ENCODE data around the gene TBC1D22A. TPM values are rescaled to one million over a fixed set of nuclear protein-coding genes. Genes with fewer than 3 reads are reported as not detected.
"Not testable (repeated sequence)": the region's sequence is repeated elsewhere in the genome, so short reads cannot be mapped to it uniquely, and the experiment has no call there.

The TBC1D22A gene
- total RNA-seq, 1 donor from 2014 or later, result 6.8 TPM

GRCh38 chr22:46779651-46780050 lies 17.2 kb downstream of the TBC1D22A start:
- Histone ChIP-seq H3K4me1 (ENCODE audit: control insufficient read depth in 3 of 3, insufficient read depth in 3 of 3, low read length in 3 of 3) (peaks cover 17 to 32% (median 24%) of the 10 kb centered on the region in 3 donors), H3K9ac (ENCODE audit: low read depth in 1 of 3, low read length in 3 of 3) (no peak overlapping the region), H3K36me3 (ENCODE audit: control insufficient read depth in 3 of 3, insufficient read depth in 3 of 3, low read length in 3 of 3) (peaks cover 0 to 4% (median 2%) of the 10 kb centered on the region in 3 donors), H3K27ac (ENCODE audit: low read depth, low read length) (no peak overlapping the region), H3K9me3 (ENCODE audit: control insufficient read depth in 3 of 3, low read length in 3 of 3) (no peaks in the 10 kb centered on the region), H3K4me3 (ENCODE audit: low read length in 3 of 3) (no peak overlapping the region), H3K27me3 (ENCODE audit: control insufficient read depth in 3 of 3, insufficient read depth in 3 of 3, low read length in 3 of 3) (no peaks in the 10 kb centered on the region)

- Histone ChIP-seq H3K4me1 (ENCODE audit: control insufficient read depth in 3 of 3, insufficient read depth in 3 of 3, low read length in 3 of 3) (peaks cover 13 to 25% (median 23%) of the 10 kb centered on the region in 3 donors), H3K4me3 (ENCODE audit: low read length in 3 of 3) (no peak overlapping the region), H3K9ac (ENCODE audit: low read depth in 1 of 3, low read length in 3 of 3) (no peak overlapping the region), H3K27ac (ENCODE audit: low read depth, low read length) (no peak overlapping the region), H3K27me3 (ENCODE audit: control insufficient read depth in 3 of 3, insufficient read depth in 3 of 3, low read length in 3 of 3) (no peaks in the 10 kb centered on the region), H3K36me3 (ENCODE audit: control insufficient read depth in 3 of 3, insufficient read depth in 3 of 3, low read length in 3 of 3) (peaks cover 0 to 4% (median 2%) of the 10 kb centered on the region in 3 donors), H3K9me3 (ENCODE audit: control insufficient read depth in 3 of 3, low read length in 3 of 3) (no peaks in the 10 kb centered on the region)
Measured at GRCh38 chr22:46780453-46780852, 18.0 kb downstream of the TBC1D22A start.

GRCh38 chr22:46781291-46781690 lies 18.8 kb downstream of the TBC1D22A start:
- no peak overlapping the region for H3K9ac ChIP-seq (ENCODE audit: low read depth in 1 of 3, low read length in 3 of 3)
- H3K27ac ChIP-seq (ENCODE audit: low read depth, low read length), result no peak overlapping the region
- peaks cover 0 to 4% (median 0%) of the 10 kb centered on the region in 3 donors for H3K36me3 ChIP-seq (ENCODE audit: control insufficient read depth in 3 of 3, insufficient read depth in 3 of 3, low read length in 3 of 3)
- H3K9me3 ChIP-seq (ENCODE audit: control insufficient read depth in 3 of 3, low read length in 3 of 3), result no peaks in the 10 kb centered on the region
- peaks cover 7 to 16% (median 16%) of the 10 kb centered on the region in 3 donors for H3K4me1 ChIP-seq (ENCODE audit: control insufficient read depth in 3 of 3, insufficient read depth in 3 of 3, low read length in 3 of 3)
- no peak overlapping the region for H3K4me3 ChIP-seq (ENCODE audit: low read length in 3 of 3)
- no peaks in the 10 kb centered on the region for H3K27me3 ChIP-seq (ENCODE audit: control insufficient read depth in 3 of 3, insufficient read depth in 3 of 3, low read length in 3 of 3)

GRCh38 chr22:46782200-46782599 lies 19.8 kb downstream of the TBC1D22A start:
- H3K9me3 ChIP-seq (ENCODE audit: control insufficient read depth in 3 of 3, low read length in 3 of 3); H3K4me1 ChIP-seq (ENCODE audit: control insufficient read depth in 3 of 3, insufficient read depth in 3 of 3, low read length in 3 of 3); H3K4me3 ChIP-seq (ENCODE audit: low read length in 3 of 3); H3K9ac ChIP-seq (ENCODE audit: low read depth in 1 of 3, low read length in 3 of 3); H3K27me3 ChIP-seq (ENCODE audit: control insufficient read depth in 3 of 3, insufficient read depth in 3 of 3, low read length in 3 of 3); H3K27ac ChIP-seq (ENCODE audit: low read depth, low read length); H3K36me3 ChIP-seq (ENCODE audit: control insufficient read depth in 3 of 3, insufficient read depth in 3 of 3, low read length in 3 of 3): not testable (repeated sequence)

- Histone ChIP-seq H3K9ac (ENCODE audit: low read depth in 1 of 3, low read length in 3 of 3) (no peak overlapping the region), H3K27me3 (ENCODE audit: control insufficient read depth in 3 of 3, insufficient read depth in 3 of 3, low read length in 3 of 3) (no peaks in the 10 kb centered on the region), H3K36me3 (ENCODE audit: control insufficient read depth in 3 of 3, insufficient read depth in 3 of 3, low read length in 3 of 3) (peaks cover 0 to 4% (median 0%) of the 10 kb centered on the region in 3 donors), H3K9me3 (ENCODE audit: control insufficient read depth in 3 of 3, low read length in 3 of 3) (no peaks in the 10 kb centered on the region), H3K27ac (ENCODE audit: low read depth, low read length) (no peak overlapping the region), H3K4me3 (ENCODE audit: low read length in 3 of 3) (no peak overlapping the region), H3K4me1 (ENCODE audit: control insufficient read depth in 3 of 3, insufficient read depth in 3 of 3, low read length in 3 of 3) (peaks cover 0 to 2% (median 0%) of the 10 kb centered on the region in 3 donors)
Measured at GRCh38 chr22:46783721-46784120, 21.3 kb downstream of the TBC1D22A start.

- Histone ChIP-seq H3K4me3 (ENCODE audit: low read length in 3 of 3) (no peak overlapping the region), H3K27me3 (ENCODE audit: control insufficient read depth in 3 of 3, insufficient read depth in 3 of 3, low read length in 3 of 3) (no peaks in the 10 kb centered on the region), H3K36me3 (ENCODE audit: control insufficient read depth in 3 of 3, insufficient read depth in 3 of 3, low read length in 3 of 3) (peaks cover 6 to 8% (median 6%) of the 10 kb centered on the region in 3 donors), H3K4me1 (ENCODE audit: control insufficient read depth in 3 of 3, insufficient read depth in 3 of 3, low read length in 3 of 3) (peaks cover 4 to 19% (median 12%) of the 10 kb centered on the region in 3 donors), H3K27ac (ENCODE audit: low read depth, low read length) (no peak overlapping the region), H3K9me3 (ENCODE audit: control insufficient read depth in 3 of 3, low read length in 3 of 3) (no peaks in the 10 kb centered on the region), H3K9ac (ENCODE audit: low read depth in 1 of 3, low read length in 3 of 3) (no peak overlapping the region)
Measured at GRCh38 chr22:46788441-46789172, 26.2 kb downstream of the TBC1D22A start.

- peaks cover 13 to 16% (median 16%) of the 10 kb centered on the region in 3 donors for H3K36me3 ChIP-seq (ENCODE audit: control insufficient read depth in 3 of 3, insufficient read depth in 3 of 3, low read length in 3 of 3)
- no peak overlapping the region for H3K4me3 ChIP-seq (ENCODE audit: low read length in 3 of 3)
- peaks cover 4 to 19% (median 12%) of the 10 kb centered on the region in 3 donors for H3K4me1 ChIP-seq (ENCODE audit: control insufficient read depth in 3 of 3, insufficient read depth in 3 of 3, low read length in 3 of 3)
- H3K9me3 ChIP-seq (ENCODE audit: control insufficient read depth in 3 of 3, low read length in 3 of 3), result no peaks in the 10 kb centered on the region
- no peaks in the 10 kb centered on the region for H3K27me3 ChIP-seq (ENCODE audit: control insufficient read depth in 3 of 3, insufficient read depth in 3 of 3, low read length in 3 of 3)
- no peak overlapping the region for H3K9ac ChIP-seq (ENCODE audit: low read depth in 1 of 3, low read length in 3 of 3)
- H3K27ac ChIP-seq (ENCODE audit: low read depth, low read length), result no peak overlapping the region
Measured at GRCh38 chr22:46789992-46790391, 27.5 kb downstream of the TBC1D22A start.

- H3K36me3 ChIP-seq (ENCODE audit: control insufficient read depth in 3 of 3, insufficient read depth in 3 of 3, low read length in 3 of 3), result peaks cover 19 to 23% (median 22%) of the 10 kb centered on the region in 3 donors
- H3K4me1 ChIP-seq (ENCODE audit: control insufficient read depth in 3 of 3, insufficient read depth in 3 of 3, low read length in 3 of 3), result peaks cover 4 to 19% (median 12%) of the 10 kb centered on the region in 3 donors
- no peak overlapping the region for H3K4me3 ChIP-seq (ENCODE audit: low read length in 3 of 3)
- H3K9me3 ChIP-seq (ENCODE audit: control insufficient read depth in 3 of 3, low read length in 3 of 3), result no peaks in the 10 kb centered on the region
- peak overlapping the region; percentile 44 for H3K27ac ChIP-seq (ENCODE audit: low read depth, low read length)
- peak overlapping the region in 1 of 3 donors; percentile 40 for H3K9ac ChIP-seq (ENCODE audit: low read depth in 1 of 3, low read length in 3 of 3)
- H3K27me3 ChIP-seq (ENCODE audit: control insufficient read depth in 3 of 3, insufficient read depth in 3 of 3, low read length in 3 of 3), result no peaks in the 10 kb centered on the region
Measured at GRCh38 chr22:46791201-46791731, 28.8 kb downstream of the TBC1D22A start.

GRCh38 chr22:46792061-46792796 lies 29.8 kb downstream of the TBC1D22A start:
- no peak overlapping the region for H3K27ac ChIP-seq (ENCODE audit: low read depth, low read length)
- H3K9me3 ChIP-seq (ENCODE audit: control insufficient read depth in 3 of 3, low read length in 3 of 3), result no peaks in the 10 kb centered on the region
- H3K36me3 ChIP-seq (ENCODE audit: control insufficient read depth in 3 of 3, insufficient read depth in 3 of 3, low read length in 3 of 3), result peaks cover 20 to 26% (median 22%) of the 10 kb centered on the region in 3 donors
- H3K4me1 ChIP-seq (ENCODE audit: control insufficient read depth in 3 of 3, insufficient read depth in 3 of 3, low read length in 3 of 3), result peaks cover 4 to 19% (median 12%) of the 10 kb centered on the region in 3 donors
- no peak overlapping the region for H3K9ac ChIP-seq (ENCODE audit: low read depth in 1 of 3, low read length in 3 of 3)
- no peaks in the 10 kb centered on the region for H3K27me3 ChIP-seq (ENCODE audit: control insufficient read depth in 3 of 3, insufficient read depth in 3 of 3, low read length in 3 of 3)
- no peak overlapping the region for H3K4me3 ChIP-seq (ENCODE audit: low read length in 3 of 3)

- H3K9ac ChIP-seq (ENCODE audit: low read depth in 1 of 3, low read length in 3 of 3), result no peak overlapping the region
Measured at GRCh38 chr22:46792841-46793261, 30.4 kb downstream of the TBC1D22A start.

More at GRCh38 chr22:46792841-46793261, 30.4 kb downstream of the TBC1D22A start:
- Histone ChIP-seq H3K4me1 (ENCODE audit: control insufficient read depth in 3 of 3, insufficient read depth in 3 of 3, low read length in 3 of 3) (peaks cover 4 to 19% (median 12%) of the 10 kb centered on the region in 3 donors), H3K27ac (ENCODE audit: low read depth, low read length) (no peak overlapping the region), H3K4me3 (ENCODE audit: low read length in 3 of 3) (no peak overlapping the region), H3K27me3 (ENCODE audit: control insufficient read depth in 3 of 3, insufficient read depth in 3 of 3, low read length in 3 of 3) (no peaks in the 10 kb centered on the region), H3K9me3 (ENCODE audit: control insufficient read depth in 3 of 3, low read length in 3 of 3) (no peaks in the 10 kb centered on the region), H3K36me3 (ENCODE audit: control insufficient read depth in 3 of 3, insufficient read depth in 3 of 3, low read length in 3 of 3) (peaks cover 26 to 28% (median 26%) of the 10 kb centered on the region in 3 donors)
